GM12872 (cell line): Measurements from ENCODE around the gene CELSR1.

Source experiments
- TF ChIP-seq, protein P1 (sequence below): IDR thresholded peaks from 3 replicates; pipeline ENCODE4 v1.5.1; 2011; ENCODE audit warnings: low read depth, mild to moderate bottlenecking, low read length, moderate library complexity; ENCODE audit not compliant: insufficient read depth

The CELSR1 gene

DNA sequence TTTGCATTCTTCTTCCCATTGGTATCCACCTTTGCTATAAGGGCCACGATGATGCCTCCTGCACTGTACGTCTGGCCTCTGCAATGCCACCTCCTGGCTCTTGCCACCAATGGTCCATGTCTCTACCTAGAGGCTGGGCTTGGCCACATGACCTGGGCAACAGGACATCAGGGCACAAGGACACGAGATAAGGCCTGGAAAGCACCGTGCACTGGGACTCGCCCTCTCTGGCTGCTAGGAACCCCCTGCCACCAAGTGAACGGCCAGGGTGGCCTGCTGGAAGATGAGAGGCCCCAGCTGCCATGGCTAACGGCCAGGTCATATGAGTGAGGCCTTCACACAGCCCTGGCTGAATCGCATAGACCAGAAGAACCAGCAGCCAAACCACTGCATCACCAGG lies 114.5 kb downstream of the CELSR1 start:
- TF ChIP-seq, protein P1, sequence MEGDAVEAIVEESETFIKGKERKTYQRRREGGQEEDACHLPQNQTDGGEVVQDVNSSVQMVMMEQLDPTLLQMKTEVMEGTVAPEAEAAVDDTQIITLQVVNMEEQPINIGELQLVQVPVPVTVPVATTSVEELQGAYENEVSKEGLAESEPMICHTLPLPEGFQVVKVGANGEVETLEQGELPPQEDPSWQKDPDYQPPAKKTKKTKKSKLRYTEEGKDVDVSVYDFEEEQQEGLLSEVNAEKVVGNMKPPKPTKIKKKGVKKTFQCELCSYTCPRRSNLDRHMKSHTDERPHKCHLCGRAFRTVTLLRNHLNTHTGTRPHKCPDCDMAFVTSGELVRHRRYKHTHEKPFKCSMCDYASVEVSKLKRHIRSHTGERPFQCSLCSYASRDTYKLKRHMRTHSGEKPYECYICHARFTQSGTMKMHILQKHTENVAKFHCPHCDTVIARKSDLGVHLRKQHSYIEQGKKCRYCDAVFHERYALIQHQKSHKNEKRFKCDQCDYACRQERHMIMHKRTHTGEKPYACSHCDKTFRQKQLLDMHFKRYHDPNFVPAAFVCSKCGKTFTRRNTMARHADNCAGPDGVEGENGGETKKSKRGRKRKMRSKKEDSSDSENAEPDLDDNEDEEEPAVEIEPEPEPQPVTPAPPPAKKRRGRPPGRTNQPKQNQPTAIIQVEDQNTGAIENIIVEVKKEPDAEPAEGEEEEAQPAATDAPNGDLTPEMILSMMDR = no peak

DNA sequence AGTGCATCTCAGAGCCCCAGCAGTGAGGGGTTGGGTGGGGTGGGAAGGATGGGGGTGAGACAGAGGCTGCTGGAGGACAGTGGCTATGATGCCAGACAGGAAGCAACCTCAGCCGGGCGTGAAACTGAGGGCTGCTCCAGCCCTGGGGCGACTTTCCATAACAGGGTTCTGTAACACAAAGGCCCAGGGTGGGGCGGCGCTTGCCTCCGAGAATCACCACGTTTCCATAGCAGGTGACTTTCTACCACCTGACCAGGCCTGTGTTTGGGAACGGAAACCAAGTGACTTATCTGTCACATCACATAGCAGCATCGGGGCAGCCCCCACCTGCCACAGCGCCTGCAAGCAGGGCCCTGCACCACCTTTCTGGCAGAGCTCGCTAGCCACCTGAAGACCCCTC lies 116.2 kb downstream of the CELSR1 start:
- TF ChIP-seq, protein P1 = no peak

DNA sequence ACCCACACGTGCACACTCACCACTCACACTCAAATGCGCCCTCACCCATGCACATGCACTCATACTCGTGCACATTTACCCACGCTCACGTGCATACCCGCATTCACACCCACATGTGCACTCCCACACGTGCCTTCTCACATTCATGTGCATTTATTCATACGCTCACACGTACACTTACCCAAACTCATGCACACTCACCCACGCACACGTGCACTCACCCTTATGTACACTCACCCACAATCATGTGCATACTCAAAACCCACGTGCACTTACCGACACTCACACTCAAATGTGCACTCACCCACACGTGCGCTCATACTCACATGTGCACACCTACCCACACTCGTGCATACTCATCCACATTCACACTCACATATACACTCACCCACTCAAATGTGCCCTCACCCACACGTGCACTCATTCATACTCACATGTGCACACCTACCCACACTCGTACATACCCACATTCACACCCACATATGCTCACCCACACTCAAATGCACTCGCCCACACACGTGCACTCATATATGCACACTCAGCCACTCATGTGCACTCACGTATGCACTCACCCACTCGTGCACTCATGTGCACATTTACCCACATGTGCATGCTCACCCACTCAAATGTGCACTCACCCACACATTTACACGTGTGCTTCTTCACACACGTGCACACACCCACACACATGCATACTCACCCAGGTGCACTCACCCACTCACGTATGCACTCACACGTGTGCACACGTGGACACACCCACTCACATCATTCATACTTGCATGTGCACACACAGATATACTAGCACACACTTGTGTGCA lies 117.5 kb downstream of the CELSR1 start:
- TF ChIP-seq, protein P1 = no peak

DNA sequence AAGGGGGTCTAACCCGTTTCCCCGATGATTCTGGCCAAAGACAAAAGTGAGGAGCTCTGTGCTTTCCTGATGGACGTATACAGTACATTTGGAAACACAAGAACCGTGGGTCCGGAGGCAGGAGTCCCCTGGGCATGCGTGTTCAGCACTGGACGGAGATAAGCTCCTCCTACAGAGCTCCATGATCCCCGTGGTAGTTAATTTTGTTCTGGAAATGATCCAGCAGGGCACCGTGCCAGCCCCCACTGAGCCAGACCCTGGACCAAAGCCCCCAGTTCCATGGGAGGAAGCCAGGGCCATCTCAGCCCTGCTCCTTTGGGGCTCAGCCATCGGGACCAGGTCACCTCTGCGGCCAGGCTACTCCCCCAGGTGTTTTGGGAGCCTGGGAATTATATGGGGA lies 118.6 kb downstream of the CELSR1 start:
- TF ChIP-seq, protein P1 = no peak

DNA sequence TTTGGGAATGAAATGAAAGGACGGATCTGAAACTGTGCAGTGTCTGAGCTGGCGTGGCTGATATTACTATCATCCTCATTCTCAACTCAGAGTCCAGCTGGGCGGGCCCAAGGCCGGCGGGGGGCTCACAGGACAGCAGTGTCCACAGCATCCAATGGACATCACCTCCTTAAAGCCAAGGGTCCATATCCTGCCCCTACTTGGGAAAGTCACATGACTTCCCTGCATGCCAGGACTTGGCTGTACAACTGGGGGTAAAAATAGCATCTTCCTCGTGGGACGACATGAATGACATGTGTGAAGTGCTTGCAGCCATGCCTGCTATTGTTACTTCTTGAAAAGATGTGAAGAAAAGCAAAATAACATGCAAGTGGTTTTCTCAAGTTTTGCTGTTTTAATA lies 119.7 kb downstream of the CELSR1 start:
- TF ChIP-seq, protein P1 = no peak

DNA sequence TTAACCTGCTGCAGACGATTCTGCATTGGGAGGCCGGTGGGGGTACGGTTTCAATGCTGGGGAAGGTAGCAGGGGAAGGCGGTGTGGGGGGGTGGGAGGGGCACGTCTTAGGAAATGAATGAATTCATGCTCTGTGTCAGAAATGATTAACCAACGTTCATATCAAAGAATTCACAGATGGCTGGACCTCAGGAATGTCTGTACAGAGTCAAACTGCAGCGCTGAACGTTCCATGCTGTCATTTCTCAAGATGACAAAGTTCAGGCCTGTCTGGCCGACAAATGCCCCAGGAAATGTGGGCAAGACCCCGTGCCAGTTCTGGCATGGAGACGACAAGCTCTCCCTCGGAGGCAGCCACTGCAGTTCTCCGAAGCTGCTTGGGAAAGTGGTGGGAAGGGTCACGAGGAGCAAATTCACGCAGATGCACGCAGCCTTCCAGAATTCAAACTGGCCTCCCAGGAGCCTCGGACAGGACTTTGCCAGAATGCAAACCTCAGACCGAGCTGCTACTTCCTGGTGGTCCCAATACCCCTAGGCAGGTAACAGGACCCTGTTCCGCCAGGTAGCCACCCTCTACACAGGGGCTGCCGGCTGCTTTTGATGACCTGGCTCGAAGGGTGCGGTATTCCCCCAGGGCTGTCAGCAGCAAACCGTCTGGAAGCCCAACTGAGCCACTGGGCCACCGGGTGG lies 120.4 kb downstream of the CELSR1 start:
- TF ChIP-seq, protein P1 = no peak

DNA sequence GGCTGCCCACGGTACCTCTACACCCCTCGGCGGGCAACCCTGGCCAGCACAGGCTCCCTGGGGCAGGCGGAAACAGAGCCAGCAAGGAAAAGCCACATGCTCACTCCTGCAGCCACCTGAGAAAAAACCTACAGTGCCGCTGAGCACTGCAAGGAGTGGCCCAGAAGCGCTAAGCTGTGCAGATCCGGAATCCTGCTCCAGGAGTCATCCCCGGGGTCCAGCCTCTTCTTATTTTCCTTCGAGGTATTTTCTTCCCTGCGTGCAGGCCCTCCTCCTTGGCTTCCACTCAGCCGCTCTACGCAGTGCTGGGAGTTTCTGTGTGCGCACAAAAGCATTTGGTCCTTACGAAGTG lies 120.9 kb downstream of the CELSR1 start:
- TF ChIP-seq, protein P1 = no peak
